Osteocyte (in vitro differentiated cells): ENCODE data around the gene DKK3. TPM values are rescaled to one million over a fixed set of nuclear protein-coding genes. Genes with fewer than 3 reads are reported as not detected.
A peak's percentile ranks its signal among the peaks of the same experiment; 100 is the strongest.

Experiments used
- DNase-seq: peaks from one replicate; pipeline ENCODE4 v3.0.0; 2021; ENCODE audit warnings: mixed read lengths; ENCODE audit not compliant: unreplicated experiment; ENCODE audit errors: extremely low spot score
- H3K27ac Mint-ChIP-seq: one replicate; pipeline ENCODE4 v1.8.0; 2021; ENCODE audit warnings: mild to moderate bottlenecking, mixed read lengths; ENCODE audit not compliant: unreplicated experiment
- H3K27me3 Mint-ChIP-seq: one replicate; pipeline ENCODE4 v1.8.0; 2021; ENCODE audit warnings: mixed read lengths; ENCODE audit not compliant: unreplicated experiment
- H3K36me3 Mint-ChIP-seq: one replicate; pipeline ENCODE4 v1.8.0; 2021; ENCODE audit warnings: mixed read lengths; ENCODE audit not compliant: unreplicated experiment
- H3K4me1 Mint-ChIP-seq: one replicate; pipeline ENCODE4 v1.8.0; 2021; ENCODE audit warnings: mixed read lengths; ENCODE audit not compliant: unreplicated experiment
- H3K4me3 Mint-ChIP-seq: one replicate; pipeline ENCODE4 v1.8.0; 2021; ENCODE audit warnings: mild to moderate bottlenecking, moderate library complexity, mixed read lengths; ENCODE audit not compliant: unreplicated experiment
- H3K9me3 Mint-ChIP-seq: one replicate; pipeline ENCODE4 v1.8.0; 2021; ENCODE audit warnings: mixed read lengths; ENCODE audit not compliant: unreplicated experiment
- total RNA-seq: library from RNA; stranded (reverse); gene quantifications from 2 replicates; pipeline ENCODE4 v1.2.1, GENCODE V29; 2021
- TF ChIP-seq, protein P1 (sequence below): fragments of 200-600 bp; sonication (generic); IDR thresholded peaks from 2 replicates; pipeline ENCODE4 v1.5.0; 2021; ENCODE audit warnings: antibody characterized with exemption, mild to moderate bottlenecking, moderate library complexity

Gene DKK3
- total RNA-seq, 1 donor from 2014 or later = 548 TPM

- Mint-ChIP-seq H3K4me1 (peaks cover 100% of the 10 kb centered on the region), H3K27me3 (no peaks in the 10 kb centered on the region), H3K9me3 (no peaks in the 10 kb centered on the region), H3K27ac (peak overlapping the region; percentile 98), H3K4me3 (no peak overlapping the region), H3K36me3 (peaks cover 3% of the 10 kb centered on the region)
- DNase-seq = peak; percentile 73
- TF ChIP-seq, protein P1, sequence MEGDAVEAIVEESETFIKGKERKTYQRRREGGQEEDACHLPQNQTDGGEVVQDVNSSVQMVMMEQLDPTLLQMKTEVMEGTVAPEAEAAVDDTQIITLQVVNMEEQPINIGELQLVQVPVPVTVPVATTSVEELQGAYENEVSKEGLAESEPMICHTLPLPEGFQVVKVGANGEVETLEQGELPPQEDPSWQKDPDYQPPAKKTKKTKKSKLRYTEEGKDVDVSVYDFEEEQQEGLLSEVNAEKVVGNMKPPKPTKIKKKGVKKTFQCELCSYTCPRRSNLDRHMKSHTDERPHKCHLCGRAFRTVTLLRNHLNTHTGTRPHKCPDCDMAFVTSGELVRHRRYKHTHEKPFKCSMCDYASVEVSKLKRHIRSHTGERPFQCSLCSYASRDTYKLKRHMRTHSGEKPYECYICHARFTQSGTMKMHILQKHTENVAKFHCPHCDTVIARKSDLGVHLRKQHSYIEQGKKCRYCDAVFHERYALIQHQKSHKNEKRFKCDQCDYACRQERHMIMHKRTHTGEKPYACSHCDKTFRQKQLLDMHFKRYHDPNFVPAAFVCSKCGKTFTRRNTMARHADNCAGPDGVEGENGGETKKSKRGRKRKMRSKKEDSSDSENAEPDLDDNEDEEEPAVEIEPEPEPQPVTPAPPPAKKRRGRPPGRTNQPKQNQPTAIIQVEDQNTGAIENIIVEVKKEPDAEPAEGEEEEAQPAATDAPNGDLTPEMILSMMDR = no peak
Observed at GRCh38 chr11:11975201-11976092, 33.0 kb downstream of the DKK3 start.

- peaks cover 100% of the 10 kb centered on the region for H3K4me1 Mint-ChIP-seq
- peaks cover 11% of the 10 kb centered on the region for H3K36me3 Mint-ChIP-seq
- H3K4me3 Mint-ChIP-seq = no peak overlapping the region
- H3K27me3 Mint-ChIP-seq = no peaks in the 10 kb centered on the region
- H3K9me3 Mint-ChIP-seq = no peaks in the 10 kb centered on the region
- TF ChIP-seq, protein P1 = no peak
- peak; percentile 68 for DNase-seq
- peak overlapping the region; percentile 98 for H3K27ac Mint-ChIP-seq
Observed at GRCh38 chr11:11973866-11974265, 34.6 kb downstream of the DKK3 start.

DNA sequence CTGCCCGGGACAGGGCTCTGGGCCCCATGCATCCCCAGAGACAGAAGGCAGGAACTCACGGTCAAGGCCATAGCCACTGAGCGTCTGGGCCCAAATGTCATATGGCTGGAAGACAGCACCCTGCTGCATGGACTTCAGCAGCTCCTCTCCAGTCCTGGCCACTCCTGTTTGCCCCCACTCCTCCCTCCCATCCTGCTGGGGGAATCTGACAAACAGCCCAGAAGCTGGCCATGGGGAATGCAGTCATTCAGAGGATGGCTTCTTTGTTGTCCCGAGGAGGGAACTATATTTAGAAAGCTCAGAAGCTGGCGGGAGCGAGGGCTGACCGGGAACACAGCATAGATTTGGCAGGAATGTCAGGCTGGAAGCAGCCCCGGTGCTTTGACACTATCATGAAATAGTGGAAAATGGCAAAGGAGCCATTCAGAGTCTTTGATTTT lies 35.0 kb downstream of the DKK3 start:
- Mint-ChIP-seq H3K4me1 (peaks cover 100% of the 10 kb centered on the region), H3K36me3 (peaks cover 10% of the 10 kb centered on the region), H3K27me3 (no peaks in the 10 kb centered on the region), H3K9me3 (no peaks in the 10 kb centered on the region), H3K27ac (peak overlapping the region; percentile 98), H3K4me3 (peak overlapping the region; percentile 47)
- TF ChIP-seq, protein P1 = no peak
- peak; percentile 83 for DNase-seq

DNA sequence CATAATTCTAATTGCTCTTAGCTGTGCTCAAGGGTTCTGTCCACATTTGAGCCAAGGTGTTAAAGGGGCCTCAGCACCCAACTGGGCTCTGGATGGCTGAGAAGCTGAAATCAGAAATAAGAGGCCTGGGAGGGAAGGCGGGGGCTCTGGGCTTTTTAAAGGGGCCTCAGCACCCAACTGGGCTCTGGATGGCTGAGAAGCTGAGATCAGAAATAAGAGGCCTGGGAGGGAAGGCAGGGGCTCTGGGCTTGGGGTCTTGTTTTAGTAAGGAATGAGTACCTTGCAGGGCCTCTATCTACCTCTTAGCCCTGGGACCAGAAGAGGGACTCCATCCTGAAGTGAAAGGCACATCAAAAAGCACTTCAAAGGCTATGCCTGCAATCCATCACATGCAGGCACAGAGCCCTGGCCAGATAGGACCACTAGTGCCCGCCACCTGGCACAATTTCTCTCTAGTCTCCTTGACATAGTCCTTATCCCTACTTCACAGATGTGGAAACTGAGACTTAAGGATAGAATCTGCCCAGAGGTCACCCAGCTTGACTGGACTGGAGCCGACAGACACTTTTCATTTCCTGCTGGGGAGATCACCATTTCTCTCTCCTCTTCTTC lies 35.6 kb downstream of the DKK3 start:
- peak overlapping the region; percentile 47 for H3K4me3 Mint-ChIP-seq
- H3K27ac Mint-ChIP-seq = peak overlapping the region; percentile 98

More for the DNA sequence above, 35.6 kb downstream of the DKK3 start:
- Mint-ChIP-seq H3K9me3 (no peaks in the 10 kb centered on the region), H3K36me3 (peaks cover 11% of the 10 kb centered on the region), H3K27me3 (no peaks in the 10 kb centered on the region), H3K4me1 (peaks cover 100% of the 10 kb centered on the region)
- no peak for DNase-seq
- TF ChIP-seq, protein P1 = no peak
